Activated CD4-positive, alpha-beta T cell treated with anti-CD3 and anti-CD28 coated beads for 36 hours (primary cell): ENCODE measurements around the gene LRMDA. TPM values are rescaled to one million over a fixed set of nuclear protein-coding genes. Genes with fewer than 3 reads are reported as not detected.

ENCODE experiments used
- ATAC-seq: fragments of 200-7000 bp; cut with Tn5 transposase; one replicate; pipeline ENCODE4 v1.10.0; 2021; ENCODE audit warnings: mild to moderate bottlenecking, moderate library complexity
- CTCF ChIA-PET: fragments of 350-600 bp; sonication (Branson Sonifier 250); formaldehyde crosslinking; loops from one replicate; lab custom pipeline; 2021; ENCODE audit warnings: antibody characterized with exemption; lab: Charles Lee
- POLR2A ChIA-PET: fragments of 350-600 bp; sonication (Branson Sonifier 250); formaldehyde crosslinking; loops from one replicate; lab custom pipeline; 2021; ENCODE audit warnings: antibody characterized with exemption, inconsistent platforms; lab: Charles Lee
- DNase-seq: peaks from one replicate; pipeline ENCODE4 v3.0.0-alpha.2; 2020
- H3K27ac Mint-ChIP-seq: one replicate; pipeline ENCODE4 v1.8.0; 2021; ENCODE audit warnings: mixed read lengths
- H3K27me3 Mint-ChIP-seq: one replicate; pipeline ENCODE4 v1.8.0; 2021; ENCODE audit warnings: mixed read lengths
- H3K36me3 Mint-ChIP-seq: one replicate; pipeline ENCODE4 v1.8.0; 2021; ENCODE audit warnings: low read depth, mixed read lengths
- H3K4me1 Mint-ChIP-seq: one replicate; pipeline ENCODE4 v1.8.0; 2021; ENCODE audit warnings: mixed read lengths
- H3K4me3 Mint-ChIP-seq: one replicate; pipeline ENCODE4 v1.8.0; 2021; ENCODE audit warnings: mild to moderate bottlenecking, moderate library complexity, mixed read lengths
- H3K9me3 Mint-ChIP-seq: one replicate; pipeline ENCODE4 v1.8.0; 2021; ENCODE audit warnings: low read depth, mixed read lengths
- intact Hi-C, 2 experiments: fragments of 100-400 bp; cut with DNase I in 1 of 2; cut with micrococcal nuclease in 1 of 2; formaldehyde crosslinking; loops; one replicate each; pipeline versions ENCODE4 v1.14.2 to v1.15.1; 2022 to 2024; cut with DNase I, micrococcal nuclease
- total RNA-seq, 2 experiments: library from RNA; stranded (reverse); gene quantifications; one replicate each; pipeline ENCODE4 v1.2.3, GENCODE V29; 2021

Gene LRMDA
- total RNA-seq, 2 experiments from 2014 or later, result not detected

DNA sequence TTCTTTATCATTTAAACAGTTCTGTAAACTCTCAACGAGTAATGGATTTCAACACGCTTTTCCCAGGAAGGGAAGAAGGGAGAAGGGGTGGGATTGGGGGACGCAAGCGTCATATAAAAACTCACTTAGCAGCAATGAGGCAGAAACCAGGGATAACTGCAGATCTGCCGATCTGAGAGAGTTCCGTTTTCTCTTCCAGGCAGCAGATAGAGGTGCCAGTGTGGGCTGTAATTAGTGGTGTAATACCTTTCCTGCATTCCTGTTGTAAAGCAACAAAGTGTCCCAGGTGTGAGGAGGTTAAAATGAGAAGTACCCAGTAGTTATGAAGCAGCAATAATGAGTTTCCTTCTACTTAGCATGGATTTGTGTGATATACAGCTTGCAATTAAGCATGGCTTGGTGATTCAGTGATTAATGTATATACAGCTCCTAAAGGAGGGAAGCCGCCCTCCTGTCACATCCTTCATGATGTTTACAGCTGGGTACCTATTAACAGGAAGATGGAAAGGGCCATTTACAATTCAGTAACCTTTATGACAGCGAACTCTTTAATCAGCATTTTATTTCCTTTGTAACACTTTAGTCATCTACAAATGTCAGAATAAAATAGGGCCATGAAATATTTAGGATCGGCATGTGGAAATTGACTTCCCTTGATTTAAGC lies 271.9 kb downstream of the LRMDA start:
- intact Hi-C loops, result no loop called here
- Mint-ChIP-seq H3K27ac (no peak overlapping the region), H3K4me1 (no peaks in the 10 kb centered on the region), H3K36me3 (no peaks in the 10 kb centered on the region), H3K9me3 (no peaks in the 10 kb centered on the region), H3K4me3 (no peak overlapping the region), H3K27me3 (peaks cover 5% of the 10 kb centered on the region)
- ATAC-seq (no peak), DNase-seq (no peak)
- CTCF ChIA-PET, result interaction anchor here (1.2 to 1.7 kb wide), 2 partner anchors 11 to 14 kb away, joined by 3 read pairs; no protein-coding TSS in a partner anchor
- POLR2A ChIA-PET, result no interaction called here

DNA sequence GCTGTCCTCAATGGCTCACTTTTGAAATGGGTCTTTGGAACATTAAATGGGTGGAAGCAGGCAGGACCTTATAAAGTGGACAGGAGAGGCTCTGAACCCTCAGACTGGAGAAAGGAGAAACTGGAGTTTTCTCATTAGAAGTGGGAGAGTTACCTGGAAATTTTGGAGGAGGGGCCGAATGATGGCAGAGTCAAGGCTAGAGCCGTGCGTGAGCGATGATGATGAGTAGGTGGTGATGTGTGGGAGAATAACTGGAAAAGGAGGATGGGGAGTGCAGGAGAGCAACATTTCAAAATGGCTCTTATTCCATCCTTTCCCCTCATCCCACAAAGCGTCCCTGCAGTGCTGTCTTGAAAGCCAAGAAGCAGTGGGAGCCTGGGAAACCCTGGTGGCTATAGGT lies 274.0 kb downstream of the LRMDA start:
- Mint-ChIP-seq H3K27me3 (peaks cover 9% of the 10 kb centered on the region), H3K27ac (no peak overlapping the region), H3K9me3 (no peaks in the 10 kb centered on the region), H3K4me1 (no peaks in the 10 kb centered on the region), H3K36me3 (no peaks in the 10 kb centered on the region), H3K4me3 (no peak overlapping the region)
- intact Hi-C loops, result no loop called here
- ChIA-PET POLR2A (no interaction called here), CTCF (no interaction called here)
- no peak for DNase-seq
- no peak for ATAC-seq

DNA sequence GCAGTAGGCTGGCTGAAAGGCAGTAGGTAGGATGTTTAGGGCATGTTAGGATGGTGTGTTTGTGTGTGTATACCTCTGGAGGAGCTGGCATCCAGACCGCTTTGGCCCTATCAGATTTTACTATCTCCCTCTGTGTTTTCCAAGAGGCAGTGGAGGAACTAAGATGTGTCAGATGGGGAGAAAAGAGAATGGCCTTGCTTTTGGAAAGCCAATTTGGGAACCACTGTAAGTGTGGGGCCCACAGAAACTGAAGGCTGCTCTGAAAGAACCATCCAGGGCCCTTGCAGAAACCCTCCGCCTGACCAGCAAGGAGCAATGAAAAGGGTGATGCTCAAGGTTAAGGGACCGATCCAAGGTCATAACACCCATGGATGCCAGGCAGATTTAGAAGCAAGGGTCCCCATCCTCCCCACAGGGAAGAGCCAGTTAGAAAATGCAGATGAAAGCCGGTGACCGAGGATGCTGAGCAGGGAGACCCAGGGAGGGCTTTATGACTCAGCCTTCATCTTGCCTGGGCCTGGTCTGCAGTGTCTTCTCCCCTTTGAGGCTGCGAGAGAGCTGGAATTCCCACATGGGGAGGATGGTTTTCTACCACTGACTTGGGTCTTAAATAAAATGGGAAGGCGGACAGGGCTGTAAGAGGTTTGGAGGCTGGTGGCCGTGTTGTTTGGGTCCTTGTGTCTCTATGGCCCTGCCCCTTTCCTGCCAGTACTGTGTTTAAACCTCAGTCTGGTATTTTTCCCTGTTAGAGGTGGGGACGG lies 275.8 kb downstream of the LRMDA start:
- Mint-ChIP-seq H3K4me1 (no peaks in the 10 kb centered on the region), H3K27me3 (peaks cover 15% of the 10 kb centered on the region), H3K36me3 (no peaks in the 10 kb centered on the region), H3K27ac (no peak overlapping the region), H3K9me3 (no peaks in the 10 kb centered on the region), H3K4me3 (no peak overlapping the region)
- ChIA-PET POLR2A (no interaction called here), CTCF (no interaction called here)
- intact Hi-C loops, result no loop called here
- ATAC-seq (no peak), DNase-seq (no peak)

DNA sequence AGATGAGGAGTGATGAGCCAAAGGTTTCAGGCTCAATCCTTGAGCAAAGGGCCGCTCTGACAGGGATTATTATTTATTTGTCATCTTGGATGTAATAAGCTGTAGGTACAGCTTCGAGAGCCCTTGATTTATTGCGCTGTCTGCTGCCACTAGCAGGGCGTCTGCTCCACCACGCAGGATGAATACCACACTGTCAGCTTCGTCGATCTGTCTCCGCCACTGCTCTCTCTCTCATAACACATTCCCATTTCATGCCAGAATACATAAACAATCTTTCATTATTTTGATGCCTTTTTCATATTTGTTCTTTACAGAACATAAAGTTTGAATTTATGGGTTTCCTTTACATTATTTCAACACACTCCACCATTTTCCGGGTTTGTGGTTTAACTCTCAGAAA lies 276.6 kb downstream of the LRMDA start:
- Mint-ChIP-seq H3K27me3 (peaks cover 22% of the 10 kb centered on the region), H3K36me3 (no peaks in the 10 kb centered on the region), H3K4me1 (no peaks in the 10 kb centered on the region), H3K27ac (no peak overlapping the region), H3K4me3 (no peak overlapping the region), H3K9me3 (no peaks in the 10 kb centered on the region)
- intact Hi-C loops, result no loop called here
- ChIA-PET CTCF (interaction anchor here (0.6 kb wide), 1 partner anchor 248 kb away, joined by 3 read pairs; no protein-coding TSS in a partner anchor), POLR2A (no interaction called here)
- DNase-seq (no peak), ATAC-seq (no peak)

DNA sequence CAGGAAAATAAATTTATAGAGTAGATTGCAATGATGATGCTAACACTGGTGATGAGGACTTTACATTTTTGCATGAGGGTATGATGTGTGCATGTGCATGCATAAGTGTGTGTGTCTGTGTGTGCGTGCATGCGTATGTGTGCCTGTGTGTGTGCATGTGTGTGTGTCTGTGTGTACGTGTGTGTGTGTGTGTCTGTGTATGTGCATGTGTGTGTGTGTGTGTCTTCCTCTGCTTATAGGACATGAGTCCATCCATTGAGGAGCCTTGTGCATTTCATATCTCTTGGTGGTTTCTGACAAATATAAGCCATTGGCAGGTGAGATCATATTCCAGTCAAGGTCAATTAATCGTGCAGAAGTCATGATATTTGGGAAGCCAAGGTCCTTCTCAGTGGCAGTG lies 277.8 kb downstream of the LRMDA start:
- ChIA-PET POLR2A (no interaction called here), CTCF (no interaction called here)
- intact Hi-C loops, result no loop called here
- Mint-ChIP-seq H3K9me3 (no peaks in the 10 kb centered on the region), H3K27me3 (peaks cover 23% of the 10 kb centered on the region), H3K36me3 (no peaks in the 10 kb centered on the region), H3K4me3 (no peak overlapping the region), H3K4me1 (no peaks in the 10 kb centered on the region), H3K27ac (no peak overlapping the region)
- ATAC-seq, result no peak
- no peak for DNase-seq

DNA sequence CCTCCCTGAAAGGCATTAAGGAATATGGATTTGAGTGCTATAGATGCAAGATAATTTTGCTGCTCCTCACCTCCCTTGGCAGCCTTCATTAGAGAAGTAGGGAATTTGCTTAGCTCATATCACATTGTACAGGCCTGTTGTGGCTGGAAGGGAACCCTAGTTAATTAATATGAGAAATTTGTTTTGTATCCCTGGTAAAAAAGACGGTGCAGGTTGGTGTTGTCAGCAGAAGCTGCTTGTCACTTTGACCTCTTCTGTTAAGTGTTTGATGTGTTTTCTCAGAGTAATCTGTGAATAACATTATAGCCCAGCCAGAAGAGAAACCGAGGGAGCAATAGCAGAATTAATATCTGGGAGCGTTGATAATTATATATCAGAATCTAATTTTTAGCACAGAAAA lies 278.4 kb downstream of the LRMDA start:
- no peak for DNase-seq
- POLR2A ChIA-PET, result interaction anchor here (0.6 kb wide), 1 partner anchor 195 kb away, joined by 5 read pairs; no protein-coding TSS in a partner anchor
- Mint-ChIP-seq H3K27me3 (peaks cover 25% of the 10 kb centered on the region), H3K4me1 (no peaks in the 10 kb centered on the region), H3K36me3 (no peaks in the 10 kb centered on the region), H3K4me3 (no peak overlapping the region), H3K27ac (no peak overlapping the region), H3K9me3 (no peaks in the 10 kb centered on the region)
- no peak for ATAC-seq
- CTCF ChIA-PET, result interaction anchor here (1.2 kb wide), 1 partner anchor 37 kb away, joined by 4 read pairs; no protein-coding TSS in a partner anchor
- intact Hi-C loops, result no loop called here

DNA sequence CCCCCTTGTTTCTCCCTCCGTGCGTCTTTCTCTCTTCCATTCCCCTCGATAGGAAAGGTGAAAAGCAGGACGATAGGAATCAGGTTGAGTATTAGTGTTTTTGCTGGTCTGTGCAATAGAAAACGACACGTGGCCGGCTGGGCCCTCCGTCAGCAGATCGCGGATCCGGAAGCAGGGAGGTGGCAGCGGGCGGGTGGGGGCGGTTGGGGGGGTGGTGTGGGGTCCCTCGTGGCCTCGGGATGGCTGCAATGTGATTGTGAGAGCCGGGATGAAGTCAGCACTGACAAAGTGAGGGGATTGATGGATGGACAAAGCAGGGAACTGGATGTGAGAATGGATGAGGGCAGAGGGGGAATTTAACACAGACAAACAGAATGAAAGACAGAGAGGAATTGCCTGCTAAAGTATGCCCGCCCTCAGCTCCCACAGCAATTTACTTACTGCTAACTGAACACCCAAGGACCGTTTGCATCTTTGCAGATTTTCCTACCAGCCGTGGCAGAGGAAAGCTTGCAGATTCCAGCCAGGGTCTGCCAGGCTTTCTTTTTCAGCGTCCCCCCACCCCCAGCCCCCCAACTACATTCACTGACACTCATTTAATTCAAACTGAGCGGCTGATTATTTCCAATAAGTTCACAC lies 280.9 kb downstream of the LRMDA start:
- CTCF ChIA-PET, result no interaction called here
- POLR2A ChIA-PET, result no interaction called here
- intact Hi-C loops, result no loop called here

DNA sequence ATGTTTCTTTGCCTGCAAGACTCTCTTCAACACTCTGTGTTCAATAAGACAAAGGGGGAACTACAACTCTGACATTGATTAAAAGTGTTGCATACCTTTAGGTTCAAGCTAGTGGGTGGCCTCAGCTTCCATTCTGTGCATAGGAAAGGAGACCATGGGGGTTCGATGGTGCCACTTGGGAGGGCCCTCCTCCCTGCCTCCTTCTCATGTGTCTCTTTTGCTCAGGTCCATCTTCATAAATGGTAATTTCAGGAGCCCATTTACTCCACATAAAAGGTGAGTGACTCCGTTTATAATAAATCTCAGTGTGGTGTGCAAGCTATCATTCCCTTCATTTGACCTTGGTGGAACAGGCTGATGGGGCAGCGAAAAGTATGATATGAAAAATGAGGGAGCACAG lies 285.1 kb downstream of the LRMDA start:
- no peak for ATAC-seq
- H3K4me1 Mint-ChIP-seq, result no peaks in the 10 kb centered on the region
- no peaks in the 10 kb centered on the region for H3K9me3 Mint-ChIP-seq
- DNase-seq, result no peak
- POLR2A ChIA-PET, result no interaction called here
- CTCF ChIA-PET, result interaction anchor here (1.1 to 2.1 kb wide), 2 partner anchors 11 to 13 kb away, joined by 3 to 5 read pairs; no protein-coding TSS in a partner anchor
- no peak overlapping the region for H3K4me3 Mint-ChIP-seq
- intact Hi-C loops, result no loop called here
- H3K27ac Mint-ChIP-seq, result no peak overlapping the region
- H3K27me3 Mint-ChIP-seq, result peaks cover 22% of the 10 kb centered on the region
- H3K36me3 Mint-ChIP-seq, result no peaks in the 10 kb centered on the region

More for the DNA sequence above, 280.9 kb downstream of the LRMDA start:
- no peaks in the 10 kb centered on the region for H3K9me3 Mint-ChIP-seq
- H3K4me3 Mint-ChIP-seq, result no peak overlapping the region
- no peaks in the 10 kb centered on the region for H3K36me3 Mint-ChIP-seq
- H3K27me3 Mint-ChIP-seq, result peaks cover 25% of the 10 kb centered on the region
- H3K4me1 Mint-ChIP-seq, result no peaks in the 10 kb centered on the region
- DNase-seq, result no peak
- no peak overlapping the region for H3K27ac Mint-ChIP-seq
- no peak for ATAC-seq

DNA sequence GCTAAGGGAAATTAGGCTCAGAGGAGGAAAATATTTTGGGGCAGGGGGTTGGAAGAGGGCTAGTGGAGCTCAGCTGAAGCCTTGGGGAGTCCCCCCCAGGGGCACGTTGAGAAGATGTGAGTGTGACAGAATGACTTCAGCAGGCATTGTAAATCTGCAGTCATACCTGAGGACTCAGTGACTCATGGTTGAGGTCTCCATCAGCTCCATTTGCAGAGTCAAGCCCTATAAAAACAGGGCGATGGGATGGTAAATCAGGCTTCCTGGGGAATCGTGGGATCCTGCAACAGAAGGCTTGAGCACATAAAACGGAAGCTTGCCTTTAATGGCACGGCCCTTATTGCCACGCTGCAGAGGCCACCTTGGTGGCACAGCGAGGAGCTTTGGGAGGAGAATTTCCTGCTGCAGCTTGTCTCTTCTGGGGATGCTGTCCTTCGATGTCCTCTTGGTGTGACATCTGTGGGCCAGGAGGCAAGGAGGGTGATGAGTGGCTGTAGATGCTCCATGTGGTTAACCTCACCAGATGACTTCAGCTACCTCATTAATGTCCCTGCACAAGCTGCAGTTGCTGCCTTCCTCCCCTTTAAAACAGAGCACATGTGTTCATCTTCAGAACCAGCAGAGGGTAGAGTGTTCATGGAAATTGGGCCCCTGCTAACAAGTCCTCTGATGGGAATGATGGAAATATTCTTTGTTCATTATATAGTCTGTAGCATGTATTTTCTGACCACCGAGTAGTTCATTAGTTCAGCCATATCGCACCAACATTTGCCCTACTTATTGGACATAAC lies 285.9 kb downstream of the LRMDA start:
- Mint-ChIP-seq H3K9me3 (no peaks in the 10 kb centered on the region), H3K27ac (no peak overlapping the region), H3K27me3 (peaks cover 15% of the 10 kb centered on the region), H3K4me3 (no peak overlapping the region), H3K4me1 (no peaks in the 10 kb centered on the region), H3K36me3 (no peaks in the 10 kb centered on the region)
- no peak for ATAC-seq
- no peak for DNase-seq
- CTCF ChIA-PET, result interaction anchor here (0.6 to 2.1 kb wide), 3 partner anchors 10 to 1928 kb away, joined by 3 to 5 read pairs (median 3); no protein-coding TSS in a partner anchor
- intact Hi-C loops, result no loop called here
- POLR2A ChIA-PET, result no interaction called here

DNA sequence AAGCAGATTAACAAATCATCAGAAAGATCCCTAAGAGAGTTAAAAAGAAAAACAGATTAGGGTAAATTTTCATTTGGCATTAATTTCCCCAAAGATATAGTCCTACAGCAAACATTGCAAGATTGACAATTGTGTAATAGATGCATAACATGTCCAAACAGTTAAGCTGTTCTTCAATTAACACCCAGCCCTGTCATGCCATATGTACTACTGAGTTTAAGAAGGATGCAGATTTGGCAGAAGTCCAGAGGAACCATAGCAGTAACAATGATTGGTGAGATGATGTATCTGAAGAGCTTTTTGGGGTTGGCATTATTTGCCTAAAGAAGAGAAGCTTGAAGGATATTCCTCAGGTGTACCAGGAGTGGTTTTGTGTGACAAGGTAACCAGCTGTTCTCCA lies 287.6 kb downstream of the LRMDA start:
- H3K36me3 Mint-ChIP-seq, result no peaks in the 10 kb centered on the region
- no peak overlapping the region for H3K4me3 Mint-ChIP-seq
- no peaks in the 10 kb centered on the region for H3K4me1 Mint-ChIP-seq
- DNase-seq (no peak), ATAC-seq (no peak)
- ChIA-PET CTCF (no interaction called here), POLR2A (no interaction called here)
- peaks cover 11% of the 10 kb centered on the region for H3K27me3 Mint-ChIP-seq
- no peaks in the 10 kb centered on the region for H3K9me3 Mint-ChIP-seq
- H3K27ac Mint-ChIP-seq, result no peak overlapping the region
- intact Hi-C loops, result no loop called here

DNA sequence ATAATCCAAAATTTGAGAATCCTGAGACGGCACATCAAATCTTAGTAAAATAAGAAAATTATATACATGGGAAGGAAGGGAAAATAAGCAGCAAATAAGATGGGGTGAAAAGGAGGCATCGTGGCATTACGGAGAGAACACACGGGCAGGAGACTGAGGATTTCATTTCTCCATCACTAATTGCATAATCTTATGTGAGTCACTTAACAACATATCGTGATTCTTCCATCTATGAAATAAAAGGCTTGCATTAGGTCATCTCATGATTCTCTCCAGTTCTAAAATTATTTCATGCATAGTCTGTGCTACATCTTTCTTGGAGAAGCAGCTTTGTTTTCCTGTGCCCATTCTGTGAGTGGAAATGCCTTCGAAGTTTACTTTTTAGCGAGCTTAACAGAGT lies 288.7 kb downstream of the LRMDA start:
- H3K4me1 Mint-ChIP-seq, result no peaks in the 10 kb centered on the region
- no peak overlapping the region for H3K27ac Mint-ChIP-seq
- ChIA-PET POLR2A (no interaction called here), CTCF (no interaction called here)
- no peak overlapping the region for H3K4me3 Mint-ChIP-seq
- H3K36me3 Mint-ChIP-seq, result no peaks in the 10 kb centered on the region
- DNase-seq (no peak), ATAC-seq (no peak)
- H3K27me3 Mint-ChIP-seq, result peaks cover 6% of the 10 kb centered on the region
- H3K9me3 Mint-ChIP-seq, result no peaks in the 10 kb centered on the region
- intact Hi-C loops, result no loop called here
